K562 (cell line): Measurements from ENCODE around the gene SYDE1. TPM values are rescaled to one million over a fixed set of nuclear protein-coding genes. Genes with fewer than 3 reads are reported as not detected.

Experiments used
- ADNP ChIP-seq: fragments of 200-800 bp; sonication (Bioruptor generic); IDR thresholded peaks from 2 replicates; pipeline ENCODE4 v1.6.1; 2016; ENCODE audit warnings: missing genetic modification characterization, missing compliant biosample characterization
- PCBP1 ChIP-seq: fragments of 200-400 bp; formaldehyde crosslinking; IDR thresholded peaks from 2 replicates; pipeline ENCODE4 v1.6.1; 2018; ENCODE audit warnings: mild to moderate bottlenecking, low read depth, low read length; ENCODE audit not compliant: poor library complexity, severe bottlenecking
- RBM25 ChIP-seq: fragments of 200-400 bp; formaldehyde crosslinking; IDR thresholded peaks from 2 replicates; pipeline ENCODE4 v1.6.1; 2018; ENCODE audit warnings: low read length, low read depth, moderate library complexity; ENCODE audit not compliant: severe bottlenecking
- SMARCE1 ChIP-seq: fragments of 450-650 bp; IDR thresholded peaks from 2 replicates; pipeline ENCODE4 v1.7.1; 2016; ENCODE audit warnings: mild to moderate bottlenecking
- ZC3H11A ChIP-seq: IDR thresholded peaks from 2 replicates; pipeline ENCODE4 v1.6.1; 2012; ENCODE audit warnings: low read depth, low read length, improper control_type of control experiment
- ZNF354B ChIP-seq: fragments of 250-450 bp; sonication (Bioruptor Pico); IDR thresholded peaks from 2 replicates; pipeline ENCODE4 v1.4.0; 2020
- ZNF589 ChIP-seq: fragments of 200-800 bp; sonication (Bioruptor generic); IDR thresholded peaks from 2 replicates; pipeline ENCODE4 v1.6.1; 2016; ENCODE audit warnings: low read depth, missing genetic modification characterization, missing compliant biosample characterization
- ZNF699 ChIP-seq: fragments of 250-450 bp; sonication (Bioruptor Pico); IDR thresholded peaks from 2 replicates; pipeline ENCODE4 v1.8.0; 2021; ENCODE audit warnings: mild to moderate bottlenecking, moderate library complexity; ENCODE audit not compliant: insufficient replicate concordance
- polyA plus RNA-seq, 8 experiments: library from polyadenylated mRNA; depleted of rRNA in 4 of 8; stranded (reverse) in 5 of 8; unstranded in 3 of 8; fragments of >200 nt; fragmentation: Nextera tagmentation in 2 of 8; fragmentation: Illumina TruSeq in 1 of 8; extraction: Ambion mirVana in 2 of 8; extraction: Trizol in 1 of 8; gene quantifications; 2 replicates each; pipeline versions ENCODE4 v1.2.1 to v1.2.3, GENCODE V29; 2011 to 2014; ENCODE audit warnings: inconsistent platforms in 1 of 8, missing spikeins in 1 of 8
- total RNA-seq, 7 experiments: library from RNA; depleted of rRNA in 6 of 7; stranded (reverse); fragments of >200 nt in 6 of 7; fragmentation: Illumina TruSeq in 2 of 7; extraction: Trizol in 2 of 7; gene quantifications; 2 replicates each; pipeline versions ENCODE4 v1.2.1 to v1.2.3, GENCODE V29; 2011 to 2021; ENCODE audit warnings: low replicate concordance in 1 of 7
- TF ChIP-seq, protein P1 (sequence below), 2 experiments: IDR thresholded peaks in 1 of 2; conservative IDR thresholded peaks in 1 of 2; 2 replicates each; pipeline ENCODE4 v1.6.1; 2016; ENCODE audit warnings: low read depth in 2 of 2, mild to moderate bottlenecking in 1 of 2, missing compliant biosample characterization in 1 of 2, missing genetic modification characterization in 1 of 2, moderate library complexity in 1 of 2

The SYDE1 gene
- total and polyA plus RNA-seq, 9 of the 15 experiments (the other 6 are each of a cell fraction or from before 2014, with no cell fraction given): 0.04 TPM; not detected in 8

GRCh38 chr19:15122331-15123030 lies 15.3 kb downstream of the SYDE1 start (continued):
- TF ChIP-seq, protein P1, sequence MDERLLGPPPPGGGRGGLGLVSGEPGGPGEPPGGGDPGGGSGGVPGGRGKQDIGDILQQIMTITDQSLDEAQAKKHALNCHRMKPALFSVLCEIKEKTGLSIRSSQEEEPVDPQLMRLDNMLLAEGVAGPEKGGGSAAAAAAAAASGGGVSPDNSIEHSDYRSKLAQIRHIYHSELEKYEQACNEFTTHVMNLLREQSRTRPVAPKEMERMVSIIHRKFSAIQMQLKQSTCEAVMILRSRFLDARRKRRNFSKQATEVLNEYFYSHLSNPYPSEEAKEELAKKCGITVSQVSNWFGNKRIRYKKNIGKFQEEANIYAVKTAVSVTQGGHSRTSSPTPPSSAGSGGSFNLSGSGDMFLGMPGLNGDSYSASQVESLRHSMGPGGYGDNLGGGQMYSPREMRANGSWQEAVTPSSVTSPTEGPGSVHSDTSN (CRISPR knock-in tag; IDR thresholded peaks at IDR 0.05; ENCODE audit: low read depth): no peak
- TF ChIP-seq, protein P1 (tag; conservative IDR thresholded peaks at IDR 0.05; ENCODE audit: low read depth): no peak
- TF ChIP-seq ADNP: no peak
- TF ChIP-seq ZNF699 (CRISPR knock-in tag): no peak
- TF ChIP-seq ZNF354B (CRISPR knock-in tag): no peak
- no peak for TF ChIP-seq ZNF589 (CRISPR knock-in tag)
- TF ChIP-seq PCBP1: no peak
- TF ChIP-seq RBM25: peak; percentile 82
- no peak for TF ChIP-seq SMARCE1
- TF ChIP-seq ZC3H11A: no peak
- TF ChIP-seq, all 486 proteins: peak for 2
